HepG2 (cell line): ENCODE measurements around the gene VASN. TPM values are rescaled to one million over a fixed set of nuclear protein-coding genes. Genes with fewer than 3 reads are reported as not detected.

Experiments used
- DPF2 ChIP-seq: sonication (generic); formaldehyde crosslinking; IDR thresholded peaks from 2 replicates; pipeline ENCODE4 v1.4.0; 2020; ENCODE audit warnings: mild to moderate bottlenecking, low read depth, missing genetic modification reagents, borderline replicate concordance
- EEA1 ChIP-seq: sonication (generic); formaldehyde crosslinking; IDR thresholded peaks from 2 replicates; pipeline ENCODE4 v1.5.1; 2020; ENCODE audit warnings: mild to moderate bottlenecking, missing genetic modification reagents, borderline replicate concordance
- MEIS2 ChIP-seq: sonication (generic); formaldehyde crosslinking; IDR thresholded peaks from 2 replicates; pipeline ENCODE4 v1.9.0; 2021; ENCODE audit warnings: mild to moderate bottlenecking, missing genetic modification reagents
- NFIB ChIP-seq: sonication (generic); formaldehyde crosslinking; IDR thresholded peaks from 2 replicates; pipeline ENCODE4 v1.9.0; 2021; ENCODE audit warnings: missing genetic modification reagents, mild to moderate bottlenecking, borderline replicate concordance
- POLR2G ChIP-seq: fragments of 200-400 bp; formaldehyde crosslinking; IDR thresholded peaks from 2 replicates; pipeline ENCODE4 v1.6.1; 2018; ENCODE audit warnings: mild to moderate bottlenecking, low read depth, low read length, moderate library complexity
- PRDM15 ChIP-seq: sonication (generic); formaldehyde crosslinking; IDR thresholded peaks from 2 replicates; pipeline ENCODE4 v1.4.0; 2020; ENCODE audit warnings: missing genetic modification reagents
- RBM22 ChIP-seq: fragments of 200-400 bp; formaldehyde crosslinking; optimal IDR thresholded peaks from 2 replicates; pipeline ENCODE3; 2017; ENCODE audit warnings: mild to moderate bottlenecking, low read length, moderate library complexity
- RNF219 ChIP-seq: sonication (generic); formaldehyde crosslinking; IDR thresholded peaks from 2 replicates; pipeline ENCODE4 v1.5.0; 2020; ENCODE audit warnings: mild to moderate bottlenecking, missing genetic modification reagents
- SALL2 ChIP-seq: sonication (generic); formaldehyde crosslinking; IDR thresholded peaks from 2 replicates; pipeline ENCODE4 v1.8.1; 2023; ENCODE audit warnings: mild to moderate bottlenecking, missing genetic modification reagents, inconsistent platforms
- SPEN ChIP-seq: sonication (generic); formaldehyde crosslinking; IDR thresholded peaks from 2 replicates; pipeline ENCODE4 v1.5.1; 2020; ENCODE audit warnings: low read depth, mild to moderate bottlenecking, missing genetic modification reagents
- TERF1 ChIP-seq: sonication (generic); formaldehyde crosslinking; IDR thresholded peaks from 2 replicates; pipeline ENCODE4 v1.8.0; 2022; ENCODE audit warnings: mild to moderate bottlenecking, missing genetic modification reagents, moderate library complexity
- TGIF2 ChIP-seq: IDR thresholded peaks from 2 replicates; pipeline ENCODE4 v1.6.1; 2016; ENCODE audit warnings: control low read depth, missing compliant biosample characterization
- ZBTB2 ChIP-seq: sonication (generic); formaldehyde crosslinking; IDR thresholded peaks from 2 replicates; pipeline ENCODE4 v1.8.0; 2022; ENCODE audit warnings: low read depth, missing genetic modification reagents
- ZNF138 ChIP-seq: sonication (generic); formaldehyde crosslinking; IDR thresholded peaks from 2 replicates; pipeline ENCODE4 v1.5.0; 2020; ENCODE audit warnings: mild to moderate bottlenecking, low read depth, missing genetic modification reagents
- ZNF335 ChIP-seq: sonication (generic); formaldehyde crosslinking; IDR thresholded peaks from 2 replicates; pipeline ENCODE4 v1.4.0; 2020; ENCODE audit warnings: missing genetic modification reagents
- ZNF446 ChIP-seq: sonication (generic); formaldehyde crosslinking; IDR thresholded peaks from 2 replicates; pipeline ENCODE4 v1.5.0; 2020; ENCODE audit warnings: mild to moderate bottlenecking, missing genetic modification reagents
- ZNF530 ChIP-seq: sonication (generic); formaldehyde crosslinking; IDR thresholded peaks from 2 replicates; pipeline ENCODE4 v1.5.0; 2020; ENCODE audit warnings: low read depth, mild to moderate bottlenecking, missing genetic modification reagents
- ZNF546 ChIP-seq: sonication (generic); formaldehyde crosslinking; conservative IDR thresholded peaks from 2 replicates; pipeline ENCODE4 v1.8.1; 2023; ENCODE audit warnings: mild to moderate bottlenecking, missing genetic modification reagents
- ZNF577 ChIP-seq: sonication (generic); formaldehyde crosslinking; IDR thresholded peaks from 2 replicates; pipeline ENCODE4 v1.4.0; 2020; ENCODE audit warnings: mild to moderate bottlenecking, low read depth, missing genetic modification reagents, borderline replicate concordance
- ZNF878 ChIP-seq: sonication (generic); formaldehyde crosslinking; IDR thresholded peaks from 2 replicates; pipeline ENCODE4 v1.8.1; 2023; ENCODE audit warnings: mild to moderate bottlenecking, missing genetic modification reagents, moderate library complexity
- ZSCAN9 ChIP-seq: IDR thresholded peaks from 2 replicates; pipeline ENCODE4 v1.6.1; 2016; ENCODE audit warnings: borderline replicate concordance
- polyA plus RNA-seq, 8 experiments: library from polyadenylated mRNA; depleted of rRNA in 3 of 8; stranded (reverse) in 7 of 8; unstranded in 1 of 8; fragments of >200 nt; fragmentation: Illumina TruSeq in 4 of 8; extraction: Trizol in 4 of 8; gene quantifications; 2 replicates each; pipeline versions ENCODE4 v1.2.1 to v1.2.3, GENCODE V29; 2011 to 2016; ENCODE audit warnings: low read depth in 4 of 8, missing spikeins in 1 of 8, mixed read lengths in 1 of 8; ENCODE audit not compliant: insufficient read depth in 1 of 8
- total RNA-seq, 5 experiments: library from RNA; depleted of rRNA; stranded (reverse); fragments of >200 nt; fragmentation: Illumina TruSeq; extraction: Trizol; gene quantifications; 2 replicates each; pipeline ENCODE4 v1.2.3, GENCODE V29; 2016; ENCODE audit warnings: low read depth in 1 of 5

Gene VASN
- total and polyA plus RNA-seq, 2 of the 13 experiments (the other 11 are each of a cell fraction or from before 2014, with no cell fraction given), result 8.4 to 18.2 TPM

- TF ChIP-seq ZNF446, result no peak
- TF ChIP-seq DPF2 (CRISPR knock-in tag), result no peak
- no peak for TF ChIP-seq ZNF530
- 0 out of 2 replicates have a peak, but pooled peaks have one; percentile 35 for TF ChIP-seq ZSCAN9 (CRISPR knock-in tag)
- TF ChIP-seq SPEN (CRISPR knock-in tag), result peak; percentile 60
- no peak; the same call in 1 of the 2 replicates for TF ChIP-seq TGIF2 (CRISPR knock-in tag)
- no peak for TF ChIP-seq ZNF878 (CRISPR knock-in tag)
- no peak for TF ChIP-seq EEA1 (CRISPR knock-in tag)
- peak; percentile 49; the same call in 1 of the 2 replicates for TF ChIP-seq POLR2G
- no peak for TF ChIP-seq NFIB (CRISPR knock-in tag)
- no peak for TF ChIP-seq ZNF138
- no peak for TF ChIP-seq TERF1 (CRISPR knock-in tag)
- no peak for TF ChIP-seq PRDM15
- no peak for TF ChIP-seq ZBTB2 (CRISPR knock-in tag)
- no peak for TF ChIP-seq RNF219
- 0 out of 2 replicates have a peak, but pooled peaks have one; percentile 59 for TF ChIP-seq SALL2 (CRISPR knock-in tag)
- TF ChIP-seq MEIS2 (CRISPR knock-in tag), result no peak
- no peak for TF ChIP-seq ZNF577 (CRISPR knock-in tag)
- no peak for TF ChIP-seq RBM22
- peak; percentile 36; the same call in 1 of the 2 replicates for TF ChIP-seq ZNF335 (CRISPR knock-in tag)
- TF ChIP-seq ZNF546 (CRISPR knock-in tag), result peak; percentile 60; the same call in 1 of the 2 replicates
Measured at GRCh38 chr16:4328046-4328781, 43.4 kb upstream of the VASN start (continued).
